ENCODE results near the gene KYNU.

DNA sequence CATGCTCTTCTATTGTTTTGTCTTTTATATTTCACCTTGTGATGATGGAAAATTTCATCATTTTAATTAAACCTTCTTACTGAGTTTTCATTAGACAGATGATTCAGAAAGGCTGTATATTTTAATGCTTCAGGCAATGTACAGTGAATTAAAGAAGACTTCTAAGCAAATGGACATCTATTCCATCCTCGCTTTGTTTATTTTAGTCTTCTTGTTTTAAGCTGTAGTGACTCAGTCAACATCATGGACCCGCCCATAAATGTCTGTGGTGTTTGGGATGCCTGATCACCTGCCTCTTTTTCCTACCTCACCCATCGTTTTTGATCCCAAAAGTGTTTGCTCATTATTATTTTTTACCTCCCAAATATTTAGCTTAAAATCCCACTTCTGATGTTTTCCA, 43.1 kb downstream of the KYNU start:
- TF ChIP-seq, protein P1, sequence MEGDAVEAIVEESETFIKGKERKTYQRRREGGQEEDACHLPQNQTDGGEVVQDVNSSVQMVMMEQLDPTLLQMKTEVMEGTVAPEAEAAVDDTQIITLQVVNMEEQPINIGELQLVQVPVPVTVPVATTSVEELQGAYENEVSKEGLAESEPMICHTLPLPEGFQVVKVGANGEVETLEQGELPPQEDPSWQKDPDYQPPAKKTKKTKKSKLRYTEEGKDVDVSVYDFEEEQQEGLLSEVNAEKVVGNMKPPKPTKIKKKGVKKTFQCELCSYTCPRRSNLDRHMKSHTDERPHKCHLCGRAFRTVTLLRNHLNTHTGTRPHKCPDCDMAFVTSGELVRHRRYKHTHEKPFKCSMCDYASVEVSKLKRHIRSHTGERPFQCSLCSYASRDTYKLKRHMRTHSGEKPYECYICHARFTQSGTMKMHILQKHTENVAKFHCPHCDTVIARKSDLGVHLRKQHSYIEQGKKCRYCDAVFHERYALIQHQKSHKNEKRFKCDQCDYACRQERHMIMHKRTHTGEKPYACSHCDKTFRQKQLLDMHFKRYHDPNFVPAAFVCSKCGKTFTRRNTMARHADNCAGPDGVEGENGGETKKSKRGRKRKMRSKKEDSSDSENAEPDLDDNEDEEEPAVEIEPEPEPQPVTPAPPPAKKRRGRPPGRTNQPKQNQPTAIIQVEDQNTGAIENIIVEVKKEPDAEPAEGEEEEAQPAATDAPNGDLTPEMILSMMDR (IDR thresholded peaks at IDR 0.05) = no peak
- TF ChIP-seq POLR2A (IDR thresholded peaks at IDR 0.05) = no peak

All from esophagus squamous epithelium (tissue), 4 donors.